ENCODE data around the gene GPRIN1. TPM values are rescaled to one million over a fixed set of nuclear protein-coding genes. Genes with fewer than 3 reads are reported as not detected.
A peak's percentile ranks its signal among the peaks of the same experiment; 100 is the strongest.

GPRIN1 gene
- total RNA-seq, 4 donors from 2014 or later = 0.83 to 1.9 (median 1.2) TPM

DNA sequence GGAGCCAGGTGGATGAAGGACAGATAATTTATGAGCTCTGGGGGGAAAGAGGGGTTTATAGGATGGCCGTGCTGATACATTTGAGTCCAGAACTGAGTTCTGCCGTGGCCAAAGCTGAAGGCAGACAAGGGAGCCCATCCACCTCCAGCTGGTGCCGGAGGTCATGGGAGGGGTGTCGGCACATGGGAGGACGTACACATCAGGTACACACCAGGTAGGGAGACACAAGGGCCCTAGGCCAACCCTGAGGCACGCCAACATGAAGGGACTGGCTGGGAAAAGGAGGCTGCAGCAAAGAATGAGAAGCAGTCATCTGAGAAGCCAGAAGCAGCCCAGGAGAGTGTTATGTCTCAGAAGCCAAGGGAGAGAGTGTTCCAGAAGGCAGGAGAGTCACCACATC is 2.1 kb upstream of the GPRIN1 start:
- H3K27ac ChIP-seq = no peak overlapping the region
- no peak for TF ChIP-seq POLR2A (IDR thresholded peaks at IDR 0.05)
- TF ChIP-seq, protein P1, sequence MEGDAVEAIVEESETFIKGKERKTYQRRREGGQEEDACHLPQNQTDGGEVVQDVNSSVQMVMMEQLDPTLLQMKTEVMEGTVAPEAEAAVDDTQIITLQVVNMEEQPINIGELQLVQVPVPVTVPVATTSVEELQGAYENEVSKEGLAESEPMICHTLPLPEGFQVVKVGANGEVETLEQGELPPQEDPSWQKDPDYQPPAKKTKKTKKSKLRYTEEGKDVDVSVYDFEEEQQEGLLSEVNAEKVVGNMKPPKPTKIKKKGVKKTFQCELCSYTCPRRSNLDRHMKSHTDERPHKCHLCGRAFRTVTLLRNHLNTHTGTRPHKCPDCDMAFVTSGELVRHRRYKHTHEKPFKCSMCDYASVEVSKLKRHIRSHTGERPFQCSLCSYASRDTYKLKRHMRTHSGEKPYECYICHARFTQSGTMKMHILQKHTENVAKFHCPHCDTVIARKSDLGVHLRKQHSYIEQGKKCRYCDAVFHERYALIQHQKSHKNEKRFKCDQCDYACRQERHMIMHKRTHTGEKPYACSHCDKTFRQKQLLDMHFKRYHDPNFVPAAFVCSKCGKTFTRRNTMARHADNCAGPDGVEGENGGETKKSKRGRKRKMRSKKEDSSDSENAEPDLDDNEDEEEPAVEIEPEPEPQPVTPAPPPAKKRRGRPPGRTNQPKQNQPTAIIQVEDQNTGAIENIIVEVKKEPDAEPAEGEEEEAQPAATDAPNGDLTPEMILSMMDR (IDR thresholded peaks at IDR 0.05) = no peak
- H3K36me3 ChIP-seq = no peaks in the 10 kb centered on the region
- no peaks in the 10 kb centered on the region for H3K27me3 ChIP-seq
- H3K9me3 ChIP-seq = no peaks in the 10 kb centered on the region
- DNase-seq = no peak
- no peak overlapping the region for H3K4me3 ChIP-seq
- peaks cover 0 to 11% (median 5%) of the 10 kb centered on the region in 4 donors for H3K4me1 ChIP-seq

DNA sequence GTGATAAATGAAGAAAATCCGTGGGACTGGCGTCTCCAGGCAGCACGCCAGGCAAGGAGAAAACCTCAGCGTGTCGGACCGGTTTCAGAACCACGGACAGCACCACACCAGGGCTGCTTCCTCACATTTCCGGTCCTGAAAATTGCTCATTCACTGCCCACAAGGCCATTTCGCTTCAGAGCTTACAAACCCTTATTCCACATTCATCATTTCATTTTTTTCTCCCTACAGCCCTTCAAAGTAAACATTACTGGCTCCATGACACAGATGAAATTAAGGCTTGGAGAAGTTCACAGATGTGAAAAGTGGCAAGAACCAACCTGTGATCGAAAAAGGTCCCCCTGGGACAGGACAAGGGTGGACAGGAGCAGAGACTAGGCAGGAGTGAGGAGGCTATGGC is 1.5 kb upstream of the GPRIN1 start:
- TF ChIP-seq, protein P1 (IDR thresholded peaks at IDR 0.05) = no peak
- TF ChIP-seq POLR2A (IDR thresholded peaks at IDR 0.05) = no peak
- Histone ChIP-seq H3K4me1 (peaks cover 0 to 11% (median 5%) of the 10 kb centered on the region in 4 donors), H3K36me3 (no peaks in the 10 kb centered on the region), H3K9me3 (no peaks in the 10 kb centered on the region), H3K27me3 (no peaks in the 10 kb centered on the region), H3K4me3 (no peak overlapping the region), H3K27ac (no peak overlapping the region)
- peak in 2 of 3 donors; percentile 35 to 79 for DNase-seq

DNA sequence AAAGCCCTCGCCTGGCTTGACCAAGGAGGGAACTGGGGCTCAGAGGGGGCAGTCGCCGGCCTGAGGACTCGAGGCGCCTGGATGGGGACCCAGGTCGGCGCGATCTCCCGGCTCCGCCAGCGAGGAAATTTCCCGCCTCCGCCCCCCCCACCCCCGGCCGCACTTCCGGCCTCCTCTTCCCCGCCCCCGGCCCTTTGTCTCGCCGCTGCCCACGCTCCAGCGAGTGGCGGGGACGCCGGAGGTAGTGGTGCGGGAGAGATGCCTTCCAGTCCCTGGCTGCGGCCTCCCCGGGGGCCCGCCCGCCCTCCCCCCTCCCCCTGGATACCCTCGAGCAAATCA is 448 bp upstream of the GPRIN1 start:
- H3K4me3 ChIP-seq = peak overlapping the region; percentile 51 to 88 (median 84)
- TF ChIP-seq, protein P1 (IDR thresholded peaks at IDR 0.05) = no peak
- TF ChIP-seq POLR2A (IDR thresholded peaks at IDR 0.05) = no peak
- H3K9me3 ChIP-seq = no peaks in the 10 kb centered on the region
- peak overlapping the region in 2 of 4 donors; percentile 13 to 46 for H3K27ac ChIP-seq
- DNase-seq = no peak
- no peaks in the 10 kb centered on the region for H3K36me3 ChIP-seq
- H3K4me1 ChIP-seq = peaks cover 0 to 11% (median 5%) of the 10 kb centered on the region in 4 donors
- no peaks in the 10 kb centered on the region for H3K27me3 ChIP-seq

DNA sequence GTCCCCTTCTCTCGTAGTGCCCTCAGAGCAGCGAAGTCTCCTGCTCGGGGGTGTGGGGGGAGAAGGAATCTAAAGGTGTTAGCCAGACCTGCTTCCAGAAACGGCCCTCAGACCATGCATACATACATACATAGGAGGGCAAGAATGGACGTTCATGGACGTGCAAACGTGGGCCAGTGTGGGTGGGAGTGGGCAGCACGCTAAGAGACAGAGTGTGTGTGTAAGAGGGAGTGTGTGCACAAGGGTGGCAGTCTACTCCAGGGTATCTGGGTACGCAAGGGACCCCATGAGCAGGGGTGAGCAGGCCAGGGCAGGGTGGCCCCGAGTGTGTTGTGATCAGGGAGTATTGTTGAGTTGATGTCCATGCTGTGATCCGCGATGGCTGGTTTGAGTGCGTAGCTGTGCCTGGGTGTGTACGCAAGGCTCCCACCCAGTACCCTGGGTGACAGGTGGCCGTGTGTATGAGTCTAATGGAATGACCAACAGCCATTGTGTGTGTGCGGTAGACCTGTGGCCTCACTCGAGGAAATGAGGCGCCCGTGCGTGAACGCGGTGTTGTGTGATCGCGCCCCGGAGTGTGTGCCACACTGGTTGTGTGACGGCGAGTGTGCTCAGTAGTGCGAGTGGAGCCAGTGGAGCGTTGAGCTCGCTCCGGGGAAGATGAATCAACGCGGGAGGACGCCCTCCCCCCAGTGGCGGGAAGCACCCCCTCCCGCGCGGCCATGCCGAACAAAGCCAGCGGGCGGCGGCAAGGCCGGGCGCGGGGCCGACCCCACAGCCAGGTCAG is 826 bp downstream of the GPRIN1 start:
- Histone ChIP-seq H3K4me1 (peaks cover 0 to 11% (median 5%) of the 10 kb centered on the region in 4 donors), H3K36me3 (no peaks in the 10 kb centered on the region), H3K27me3 (no peaks in the 10 kb centered on the region), H3K4me3 (peak overlapping the region; percentile 51 to 88 (median 84)), H3K27ac (peak overlapping the region in 1 of 4 donors; percentile 60), H3K9me3 (no peaks in the 10 kb centered on the region)
- no peak for DNase-seq
- TF ChIP-seq POLR2A (IDR thresholded peaks at IDR 0.05) = no peak
- TF ChIP-seq, protein P1 (IDR thresholded peaks at IDR 0.05) = no peak

DNA sequence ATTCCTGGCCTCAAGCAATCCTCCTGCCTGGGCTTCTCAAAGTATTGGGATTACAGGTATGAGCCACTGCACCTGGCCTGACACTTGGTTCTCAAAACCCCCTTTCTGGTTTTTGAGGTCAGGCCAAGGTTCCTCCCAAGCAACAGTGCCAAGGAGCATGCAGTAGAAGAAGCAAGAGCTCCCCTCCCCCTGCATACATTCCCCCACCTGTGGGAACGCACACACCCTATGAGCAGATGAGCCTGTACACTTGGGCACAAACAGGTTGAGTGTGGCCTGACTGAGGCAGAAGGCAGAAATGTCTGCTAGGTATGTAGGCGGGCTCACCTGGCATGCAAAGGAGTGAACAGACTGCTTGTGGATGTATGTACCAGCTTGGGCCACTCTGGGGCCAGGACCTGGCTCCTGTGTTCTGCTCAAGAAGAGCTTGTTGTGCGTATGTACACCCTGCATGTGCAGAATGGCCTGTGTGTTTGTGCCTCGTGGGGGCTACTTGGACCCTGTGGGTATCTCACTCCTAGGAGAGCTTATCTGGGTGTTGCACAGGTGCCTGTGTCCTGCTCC is 1.7 kb downstream of the GPRIN1 start:
- no peak for TF ChIP-seq POLR2A (IDR thresholded peaks at IDR 0.05)
- TF ChIP-seq, protein P1 (IDR thresholded peaks at IDR 0.05) = no peak
- H3K27ac ChIP-seq = no peak overlapping the region
- peaks cover 0 to 11% (median 5%) of the 10 kb centered on the region in 4 donors for H3K4me1 ChIP-seq
- H3K36me3 ChIP-seq = no peaks in the 10 kb centered on the region
- no peak overlapping the region for H3K4me3 ChIP-seq
- H3K27me3 ChIP-seq = no peaks in the 10 kb centered on the region
- DNase-seq = no peak
- no peaks in the 10 kb centered on the region for H3K9me3 ChIP-seq

All from Peyer's patch (tissue), 4 donors.